ENCODE data around the gene INPP5K. TPM values are rescaled to one million over a fixed set of nuclear protein-coding genes. Genes with fewer than 3 reads are reported as not detected.
"Not testable (repeated sequence)": the region's sequence is repeated elsewhere in the genome, so short reads cannot be mapped to it uniquely, and the experiment has no call there.

Gene INPP5K
- total RNA-seq, 2 donors from 2014 or later: 27.6 to 35.5 TPM

GRCh38 chr17:1509290-1509881 lies 7.0 kb downstream of the INPP5K start:
- DNase-seq: peak; percentile 84
- no peak for TF ChIP-seq CTCF (IDR thresholded peaks at IDR 0.05)
- H3K9ac ChIP-seq (ENCODE audit: low read depth in 2 of 2, low read length in 2 of 2): peak overlapping the region in 1 of 2 donors; percentile 49
- H3K4me1 ChIP-seq: peaks cover 25% of the 10 kb centered on the region
- H3K27ac ChIP-seq: peak overlapping the region; percentile 55
- H3K27me3 ChIP-seq: no peaks in the 10 kb centered on the region
- intact Hi-C loops (cut with DNase I): no loop called here
- H3K36me3 ChIP-seq: no peaks in the 10 kb centered on the region
- H3K9me3 ChIP-seq: no peaks in the 10 kb centered on the region
- H3K4me3 ChIP-seq: no peak overlapping the region

GRCh38 chr17:1508709-1509108 lies 7.7 kb downstream of the INPP5K start:
- intact Hi-C loops (cut with DNase I); DNase-seq; H3K9me3 ChIP-seq; H3K9ac ChIP-seq (ENCODE audit: low read depth in 2 of 2, low read length in 2 of 2); H3K27ac ChIP-seq; H3K27me3 ChIP-seq; H3K4me3 ChIP-seq; H3K36me3 ChIP-seq: not testable (repeated sequence)
- H3K4me1 ChIP-seq: peaks cover 25% of the 10 kb centered on the region

- TF ChIP-seq CTCF (IDR thresholded peaks at IDR 0.05): no peak
- no peak overlapping the region for H3K4me3 ChIP-seq
- intact Hi-C loops (cut with DNase I): no loop called here
- no peak overlapping the region for H3K27ac ChIP-seq
- peaks cover 15% of the 10 kb centered on the region for H3K4me1 ChIP-seq
- no peaks in the 10 kb centered on the region for H3K27me3 ChIP-seq
- no peak for DNase-seq
- no peak overlapping the region for H3K9ac ChIP-seq (ENCODE audit: low read depth in 2 of 2, low read length in 2 of 2)
- no peaks in the 10 kb centered on the region for H3K36me3 ChIP-seq
- no peaks in the 10 kb centered on the region for H3K9me3 ChIP-seq
Measured at GRCh38 chr17:1506649-1507267, 9.7 kb downstream of the INPP5K start.

GRCh38 chr17:1505586-1505985 lies 10.8 kb downstream of the INPP5K start:
- no peaks in the 10 kb centered on the region for H3K36me3 ChIP-seq
- DNase-seq: no peak

GRCh38 chr17:1504866-1505265 lies 11.5 kb downstream of the INPP5K start:
- H3K9me3 ChIP-seq: no peaks in the 10 kb centered on the region
- H3K9ac ChIP-seq (ENCODE audit: low read depth in 2 of 2, low read length in 2 of 2): no peak overlapping the region
- H3K27ac ChIP-seq: no peak overlapping the region
- no peaks in the 10 kb centered on the region for H3K27me3 ChIP-seq
- intact Hi-C loops (cut with DNase I): no loop called here
- no peak for TF ChIP-seq CTCF (IDR thresholded peaks at IDR 0.05)
- peaks cover 2% of the 10 kb centered on the region for H3K4me1 ChIP-seq
- H3K36me3 ChIP-seq: no peaks in the 10 kb centered on the region
- no peak overlapping the region for H3K4me3 ChIP-seq
- no peak for DNase-seq

More at GRCh38 chr17:1505586-1505985, 10.8 kb downstream of the INPP5K start:
- Histone ChIP-seq H3K4me1 (peaks cover 4% of the 10 kb centered on the region), H3K27ac (no peak overlapping the region), H3K9me3 (no peaks in the 10 kb centered on the region), H3K27me3 (no peaks in the 10 kb centered on the region), H3K4me3 (no peak overlapping the region), H3K9ac (ENCODE audit: low read depth in 2 of 2, low read length in 2 of 2) (no peak overlapping the region)
- no peak for TF ChIP-seq CTCF (IDR thresholded peaks at IDR 0.05)
- intact Hi-C loops (cut with DNase I): no loop called here

GRCh38 chr17:1503699-1504098 lies 12.7 kb downstream of the INPP5K start:
- intact Hi-C loops (cut with DNase I): no loop called here
- DNase-seq: no peak
- Histone ChIP-seq H3K4me1 (no peaks in the 10 kb centered on the region), H3K4me3 (no peak overlapping the region), H3K36me3 (no peaks in the 10 kb centered on the region), H3K27me3 (no peaks in the 10 kb centered on the region), H3K9ac (ENCODE audit: low read depth in 2 of 2, low read length in 2 of 2) (no peak overlapping the region), H3K9me3 (no peaks in the 10 kb centered on the region), H3K27ac (no peak overlapping the region)
- no peak for TF ChIP-seq CTCF (IDR thresholded peaks at IDR 0.05)

Data from colonic mucosa (tissue), 4 donors.